PFSK-1 (cell line): Measurements from ENCODE around the gene ABI3BP.

Experiments
- POLR2AphosphoS5 ChIP-seq: IDR thresholded peaks from 2 replicates; pipeline ENCODE4 v1.6.1; 2012; ENCODE audit warnings: low read depth, mild to moderate bottlenecking, control low read depth, low read length, moderate library complexity
- SIN3A ChIP-seq: IDR thresholded peaks from 2 replicates; pipeline ENCODE4 v1.6.1; 2012; ENCODE audit warnings: mild to moderate bottlenecking, low read length, moderate library complexity, borderline replicate concordance; ENCODE audit not compliant: insufficient read depth

- TF ChIP-seq POLR2AphosphoS5 (no peak), SIN3A (no peak)
Measured at GRCh38 chr3:100745617-100746016, 247.6 kb downstream of the ABI3BP start.
